ENCODE data around the gene ZNF608. TPM values are rescaled to one million over a fixed set of nuclear protein-coding genes. Genes with fewer than 3 reads are reported as not detected.

Gene ZNF608
- total RNA-seq, 6 experiments from 2014 or later = 3.9 to 6.5 (median 4.9) TPM

DNA sequence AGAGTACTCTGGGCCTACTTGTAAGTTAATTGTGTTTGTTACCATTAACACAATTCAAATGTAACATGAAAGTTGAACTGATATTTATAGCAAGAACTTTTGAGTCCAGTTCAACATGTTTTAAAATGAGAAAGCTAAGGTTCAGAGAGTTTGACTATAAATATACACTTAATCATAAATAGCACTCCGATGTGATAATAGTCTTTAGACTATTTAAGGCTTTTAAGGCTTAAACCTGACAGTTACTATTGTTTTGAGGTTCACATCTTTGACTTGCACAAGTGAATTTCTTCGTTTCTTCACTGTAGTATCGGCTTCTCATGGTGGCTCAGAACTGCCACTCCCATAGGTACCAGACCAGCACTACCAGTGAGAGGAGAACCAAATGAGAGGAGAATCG lies 42.4 kb downstream of the ZNF608 start:
- Histone ChIP-seq H3K4me1 (no peaks in the 10 kb centered on the region), H3K9me3 (no peaks in the 10 kb centered on the region), H3K4me3 (no peak overlapping the region), H3K27me3 (no peaks in the 10 kb centered on the region), H3K36me3 (no peaks in the 10 kb centered on the region), H3K27ac (no peak overlapping the region)
- intact Hi-C loops (cut with DNase I) = no loop called here
- ATAC-seq (no peak), DNase-seq (no peak)
- TF ChIP-seq, protein P1, sequence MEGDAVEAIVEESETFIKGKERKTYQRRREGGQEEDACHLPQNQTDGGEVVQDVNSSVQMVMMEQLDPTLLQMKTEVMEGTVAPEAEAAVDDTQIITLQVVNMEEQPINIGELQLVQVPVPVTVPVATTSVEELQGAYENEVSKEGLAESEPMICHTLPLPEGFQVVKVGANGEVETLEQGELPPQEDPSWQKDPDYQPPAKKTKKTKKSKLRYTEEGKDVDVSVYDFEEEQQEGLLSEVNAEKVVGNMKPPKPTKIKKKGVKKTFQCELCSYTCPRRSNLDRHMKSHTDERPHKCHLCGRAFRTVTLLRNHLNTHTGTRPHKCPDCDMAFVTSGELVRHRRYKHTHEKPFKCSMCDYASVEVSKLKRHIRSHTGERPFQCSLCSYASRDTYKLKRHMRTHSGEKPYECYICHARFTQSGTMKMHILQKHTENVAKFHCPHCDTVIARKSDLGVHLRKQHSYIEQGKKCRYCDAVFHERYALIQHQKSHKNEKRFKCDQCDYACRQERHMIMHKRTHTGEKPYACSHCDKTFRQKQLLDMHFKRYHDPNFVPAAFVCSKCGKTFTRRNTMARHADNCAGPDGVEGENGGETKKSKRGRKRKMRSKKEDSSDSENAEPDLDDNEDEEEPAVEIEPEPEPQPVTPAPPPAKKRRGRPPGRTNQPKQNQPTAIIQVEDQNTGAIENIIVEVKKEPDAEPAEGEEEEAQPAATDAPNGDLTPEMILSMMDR (IDR thresholded peaks at IDR 0.05) = no peak
- no peak for TF ChIP-seq POLR2A (IDR thresholded peaks at IDR 0.05)
- WGBS (ENCODE audit: insufficient coverage, low coverage, low lambda C conversion rate, missing lambda C conversion rate) = 93% methylated on average over 4 of the region's 4 CpGs

GRCh38 chr5:124702525-124702924 lies 43.9 kb downstream of the ZNF608 start:
- no peak for ATAC-seq
- no peak overlapping the region for H3K27ac ChIP-seq
- no peak for DNase-seq

GRCh38 chr5:124701873-124702425 lies 44.5 kb downstream of the ZNF608 start:
- no peak for DNase-seq
- no peaks in the 10 kb centered on the region for H3K27me3 ChIP-seq
- ATAC-seq = no peak
- 82% methylated on average over 5 of the region's 6 CpGs for WGBS (ENCODE audit: insufficient coverage, low coverage, low lambda C conversion rate, missing lambda C conversion rate)
- H3K36me3 ChIP-seq = no peaks in the 10 kb centered on the region
- intact Hi-C loops (cut with DNase I) = no loop called here
- TF ChIP-seq, protein P1 (IDR thresholded peaks at IDR 0.05) = no peak
- no peak for TF ChIP-seq POLR2A (IDR thresholded peaks at IDR 0.05)
- no peaks in the 10 kb centered on the region for H3K4me1 ChIP-seq
- no peaks in the 10 kb centered on the region for H3K9me3 ChIP-seq
- H3K27ac ChIP-seq = no peak overlapping the region
- no peak overlapping the region for H3K4me3 ChIP-seq

More at GRCh38 chr5:124702525-124702924, 43.9 kb downstream of the ZNF608 start:
- WGBS (ENCODE audit: insufficient coverage, low coverage, low lambda C conversion rate, missing lambda C conversion rate) = 49% methylated on average over 2 of the region's 2 CpGs
- Histone ChIP-seq H3K27me3 (no peaks in the 10 kb centered on the region), H3K36me3 (no peaks in the 10 kb centered on the region), H3K4me1 (no peaks in the 10 kb centered on the region), H3K9me3 (no peaks in the 10 kb centered on the region), H3K4me3 (no peak overlapping the region)
- TF ChIP-seq, protein P1 (IDR thresholded peaks at IDR 0.05) = no peak
- TF ChIP-seq POLR2A (IDR thresholded peaks at IDR 0.05) = no peak
- intact Hi-C loops (cut with DNase I) = no loop called here

- H3K36me3 ChIP-seq = no peaks in the 10 kb centered on the region
- no peak overlapping the region for H3K4me3 ChIP-seq
- H3K27me3 ChIP-seq = no peaks in the 10 kb centered on the region
- no peak overlapping the region for H3K27ac ChIP-seq
- 88% methylated on average over 7 of the region's 9 CpGs for WGBS (ENCODE audit: insufficient coverage, low coverage, low lambda C conversion rate, missing lambda C conversion rate)
- no peak for ATAC-seq
- intact Hi-C loops (cut with DNase I) = no loop called here
- H3K9me3 ChIP-seq = no peaks in the 10 kb centered on the region
- TF ChIP-seq, protein P1 (IDR thresholded peaks at IDR 0.05) = no peak
- TF ChIP-seq POLR2A (IDR thresholded peaks at IDR 0.05) = no peak
- no peak for DNase-seq
- no peaks in the 10 kb centered on the region for H3K4me1 ChIP-seq
Measured at GRCh38 chr5:124701016-124701415, 45.4 kb downstream of the ZNF608 start.

DNA sequence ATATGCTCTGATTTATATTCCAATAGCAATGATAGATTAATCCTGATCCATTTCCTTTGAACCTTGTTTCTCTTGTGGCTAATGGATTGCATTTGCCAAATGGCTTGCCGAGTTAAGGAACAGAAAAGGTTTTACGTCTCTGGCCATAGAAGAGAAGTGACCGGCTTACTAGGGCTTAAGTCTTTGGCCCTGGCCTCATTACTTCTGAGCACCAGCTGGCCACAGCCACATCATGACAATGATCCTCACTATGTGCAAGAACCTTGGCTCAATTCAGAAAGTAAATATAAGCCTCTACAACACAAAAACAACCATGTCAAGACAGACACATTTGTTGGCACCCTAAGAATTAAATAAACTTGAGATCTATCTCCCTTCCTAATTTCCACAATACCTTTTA lies 46.1 kb downstream of the ZNF608 start:
- no peak for ATAC-seq
- H3K4me1 ChIP-seq = no peaks in the 10 kb centered on the region
- no peaks in the 10 kb centered on the region for H3K27me3 ChIP-seq
- DNase-seq = no peak
- H3K9me3 ChIP-seq = no peaks in the 10 kb centered on the region
- TF ChIP-seq, protein P1 (IDR thresholded peaks at IDR 0.05) = no peak
- TF ChIP-seq POLR2A (IDR thresholded peaks at IDR 0.05) = no peak
- H3K4me3 ChIP-seq = no peak overlapping the region
- H3K36me3 ChIP-seq = no peaks in the 10 kb centered on the region
- intact Hi-C loops (cut with DNase I) = no loop called here
- H3K27ac ChIP-seq = no peak overlapping the region
- WGBS (ENCODE audit: insufficient coverage, low coverage, low lambda C conversion rate, missing lambda C conversion rate) = 94% methylated on average over 3 of the region's 3 CpGs

Data from right lobe of liver (tissue), 6 donors.